CD4-positive, alpha-beta T cell treated with Interferon alpha-2 for 1 hour (primary cell): ENCODE results near the gene SLC38A10.

Experiments used
- DNase-seq, 2 donors: peaks; one replicate each; pipeline ENCODE4 v3.0.0-alpha.2; 2020 to 2022

The SLC38A10 gene

GRCh38 chr17:81273698-81274470 is 21.2 kb downstream of the SLC38A10 start:
- DNase-seq = no peak

GRCh38 chr17:81272616-81273015 is 22.5 kb downstream of the SLC38A10 start:
- no peak for DNase-seq

GRCh38 chr17:81271226-81271625 is 23.9 kb downstream of the SLC38A10 start:
- no peak for DNase-seq

GRCh38 chr17:81270279-81270678 is 24.8 kb downstream of the SLC38A10 start:
- no peak for DNase-seq

- no peak for DNase-seq
Observed at GRCh38 chr17:81267390-81268067, 27.6 kb downstream of the SLC38A10 start.

- no peak for DNase-seq
Observed at GRCh38 chr17:81265576-81265975, 29.5 kb downstream of the SLC38A10 start.

GRCh38 chr17:81264640-81265039 is 30.5 kb downstream of the SLC38A10 start:
- no peak for DNase-seq

GRCh38 chr17:81263371-81264181 is 31.5 kb downstream of the SLC38A10 start:
- no peak for DNase-seq

- DNase-seq = no peak
Observed at GRCh38 chr17:81261582-81262336, 33.3 kb downstream of the SLC38A10 start.

- DNase-seq = no peak
Observed at GRCh38 chr17:81261096-81261495, 34.0 kb downstream of the SLC38A10 start.

GRCh38 chr17:81260641-81261040 is 34.5 kb downstream of the SLC38A10 start:
- DNase-seq = no peak

GRCh38 chr17:81260171-81260570 is 34.9 kb downstream of the SLC38A10 start:
- DNase-seq = no peak

- DNase-seq = no peak
Observed at GRCh38 chr17:81259058-81259605, 36.0 kb downstream of the SLC38A10 start.

- DNase-seq = no peak
Observed at GRCh38 chr17:81258292-81258691, 36.8 kb downstream of the SLC38A10 start.

GRCh38 chr17:81257533-81257932 is 37.6 kb downstream of the SLC38A10 start:
- DNase-seq = no peak

- DNase-seq = no peak
Observed at GRCh38 chr17:81256616-81257015, 38.5 kb downstream of the SLC38A10 start.

- peak in 1 of 2 donors; percentile 33 for DNase-seq
Observed at GRCh38 chr17:81254955-81255717, 40.0 kb downstream of the SLC38A10 start.

- DNase-seq = peak; percentile 61 to 73
Observed at GRCh38 chr17:81253358-81254131, 41.6 kb downstream of the SLC38A10 start.

GRCh38 chr17:81252987-81253329 is 42.1 kb downstream of the SLC38A10 start:
- no peak for DNase-seq

GRCh38 chr17:81252326-81252986 is 42.7 kb downstream of the SLC38A10 start:
- no peak for DNase-seq
